Liver (tissue), 9 donors: ENCODE measurements around the gene LSM7. TPM values are rescaled to one million over a fixed set of nuclear protein-coding genes. Genes with fewer than 3 reads are reported as not detected.
"Not testable (repeated sequence)": the region's sequence is repeated elsewhere in the genome, so short reads cannot be mapped to it uniquely, and the experiment has no call there.

ENCODE experiments used
- DNase-seq: peaks from one replicate; pipeline ENCODE4 v3.0.0-alpha.2; 2017; ENCODE audit warnings: low spot score
- H3K27ac ChIP-seq, 2 donors: one replicate each; pipeline ENCODE4 v1.7.0; 2013; ENCODE audit warnings: inconsistent platforms in 2 of 2, low read length in 2 of 2, control low read depth in 1 of 2, low read depth in 1 of 2, mild to moderate bottlenecking in 1 of 2
- H3K27me3 ChIP-seq, 4 donors: one replicate each; pipeline versions ENCODE4 v1.6.1 to v1.7.0; 2013; ENCODE audit warnings: low read length in 3 of 4, inconsistent platforms in 1 of 4, mild to moderate bottlenecking in 1 of 4, moderate library complexity in 1 of 4; ENCODE audit not compliant: control insufficient read depth in 4 of 4, insufficient read depth in 4 of 4
- H3K36me3 ChIP-seq, 4 donors: one replicate each; pipeline versions ENCODE4 v1.6.1 to v1.7.0; 2013; ENCODE audit warnings: low read length in 3 of 4, mild to moderate bottlenecking in 3 of 4, low read depth in 1 of 4, moderate library complexity in 1 of 4; ENCODE audit not compliant: control insufficient read depth in 4 of 4, insufficient read depth in 3 of 4
- H3K4me1 ChIP-seq, 4 donors: one replicate each; pipeline versions ENCODE4 v1.6.1 to v1.7.0; 2013; ENCODE audit warnings: low read length in 3 of 4, mild to moderate bottlenecking in 3 of 4, moderate library complexity in 1 of 4; ENCODE audit not compliant: control insufficient read depth in 4 of 4, insufficient read depth in 4 of 4
- H3K4me3 ChIP-seq, 3 donors: one replicate each; pipeline versions ENCODE4 v1.6.1 to v1.7.0; 2013; ENCODE audit warnings: low read length in 3 of 3, control low read depth in 1 of 3, low read depth in 1 of 3, mild to moderate bottlenecking in 1 of 3
- H3K9ac ChIP-seq, 2 donors: one replicate each; pipeline ENCODE4 v1.7.0; 2013; ENCODE audit warnings: low read length in 2 of 2, mild to moderate bottlenecking in 2 of 2, moderate library complexity in 2 of 2, control low read depth in 1 of 2, low read depth in 1 of 2
- H3K9me3 ChIP-seq, 4 donors: one replicate each; pipeline versions ENCODE4 v1.6.1 to v1.7.0; 2013; ENCODE audit warnings: low read length in 3 of 4; ENCODE audit not compliant: control insufficient read depth in 4 of 4
- ATF3 ChIP-seq: IDR thresholded peaks from 2 replicates; pipeline ENCODE4 v1.6.1; 2016; ENCODE audit warnings: antibody characterized with exemption
- CTCF ChIP-seq: fragments of 150-350 bp; IDR thresholded peaks from 2 replicates; pipeline ENCODE4 v1.5.1; 2017; ENCODE audit warnings: improper control_type of control experiment, low read depth, low read length; ENCODE audit not compliant: missing input control
- FOXA1 ChIP-seq: IDR thresholded peaks from 2 replicates; pipeline ENCODE4 v1.6.1; 2016; ENCODE audit warnings: antibody characterized with exemption
- GABPA ChIP-seq, 2 donors: IDR thresholded peaks in 1 of 2; conservative IDR thresholded peaks in 1 of 2; 2 replicates each; pipeline ENCODE4 v1.6.1; 2016; ENCODE audit warnings: antibody characterized with exemption in 2 of 2, mild to moderate bottlenecking in 1 of 2, moderate library complexity in 1 of 2
- HNF4A ChIP-seq, 2 donors: conservative IDR thresholded peaks; 2 replicates each; pipeline ENCODE4 v1.6.1; 2016; ENCODE audit warnings: antibody characterized with exemption in 2 of 2, mild to moderate bottlenecking in 2 of 2
- HNF4G ChIP-seq: IDR thresholded peaks from 2 replicates; pipeline ENCODE4 v1.6.1; 2016; ENCODE audit warnings: antibody characterized with exemption
- JUND ChIP-seq, 2 donors: IDR thresholded peaks; 2 replicates each; pipeline ENCODE4 v1.6.1; 2016; ENCODE audit warnings: antibody characterized with exemption in 2 of 2
- MAX ChIP-seq: IDR thresholded peaks from 2 replicates; pipeline ENCODE4 v1.6.1; 2016; ENCODE audit warnings: antibody characterized with exemption
- NR2F2 ChIP-seq: IDR thresholded peaks from 2 replicates; pipeline ENCODE4 v1.6.1; 2016; ENCODE audit warnings: antibody characterized with exemption
- RAD21 ChIP-seq, 2 donors: IDR thresholded peaks; 2 replicates each; pipeline ENCODE4 v1.6.1; 2016; ENCODE audit warnings: antibody characterized with exemption in 2 of 2, mild to moderate bottlenecking in 2 of 2
- REST ChIP-seq: IDR thresholded peaks from 2 replicates; pipeline ENCODE4 v1.6.1; 2016; ENCODE audit warnings: antibody characterized with exemption, mild to moderate bottlenecking
- RXRA ChIP-seq, 2 donors: IDR thresholded peaks; 2 replicates each; pipeline ENCODE4 v1.6.1; 2017 to 2018; ENCODE audit warnings: antibody characterized with exemption in 2 of 2, mild to moderate bottlenecking in 1 of 2
- SP1 ChIP-seq: IDR thresholded peaks from 2 replicates; pipeline ENCODE4 v1.6.1; 2018; ENCODE audit warnings: antibody characterized with exemption, mild to moderate bottlenecking
- TAF1 ChIP-seq: conservative IDR thresholded peaks from 2 replicates; pipeline ENCODE4 v1.6.1; 2016; ENCODE audit warnings: antibody characterized with exemption, mild to moderate bottlenecking
- ZBTB33 ChIP-seq: IDR thresholded peaks from 2 replicates; pipeline ENCODE4 v1.6.1; 2016; ENCODE audit warnings: antibody characterized with exemption
- WGBS: extraction: QIAGEN DNeasy Blood & Tissue Kit; methylation state at CpG from one replicate; pipeline ENCODE4 v1.1.7; 2013; 5-methylcytosine and 5-hydroxymethylcytosine counted together
- polyA plus RNA-seq, 2 donors: library from polyadenylated mRNA; stranded (reverse) in 1 of 2; unstranded in 1 of 2; fragments of 200-250 nt in 1 of 2; fragments of >200 nt in 1 of 2; fragmentation: Nextera tagmentation in 1 of 2; extraction: Ambion mirVana in 1 of 2; gene quantifications; one replicate each; pipeline versions ENCODE4 v1.2.1 to v1.2.3, GENCODE V29; 2013 to 2015
- total RNA-seq, 2 donors: library from RNA; depleted of rRNA; stranded (reverse); fragments of >200 nt; gene quantifications; one replicate each; pipeline ENCODE4 v1.2.3, GENCODE V29; 2014
- donor health status: healthy.
- donor health status: healthy.
- donor health status: healthy.
- donor health status: healthy.
- donor health status: healthy.

The LSM7 gene
- total and polyA plus RNA-seq, 4 donors = 23.6 to 59.9 (median 38.5) TPM

GRCh38 chr19:2350656-2351055, 22.3 kb upstream of the LSM7 start (continued):
- TF ChIP-seq CTCF (no peak), NR2F2 (no peak)

GRCh38 chr19:2349818-2350217, 21.4 kb upstream of the LSM7 start:
- not testable (repeated sequence) for H3K4me3 ChIP-seq, H3K9me3 ChIP-seq, H3K27me3 ChIP-seq, DNase-seq, H3K4me1 ChIP-seq, H3K27ac ChIP-seq, H3K9ac ChIP-seq
- H3K36me3 ChIP-seq = peaks cover 0 to 36% (median 17%) of the 10 kb centered on the region in 4 donors
- WGBS = 95% methylated on average over 24 of the region's 24 CpGs

GRCh38 chr19:2345794-2346663, 17.6 kb upstream of the LSM7 start:
- Histone ChIP-seq H3K36me3 (peaks cover 0 to 32% (median 13%) of the 10 kb centered on the region in 4 donors), H3K27ac (no peak overlapping the region), H3K27me3 (no peaks in the 10 kb centered on the region), H3K4me3 (no peak overlapping the region), H3K4me1 (no peaks in the 10 kb centered on the region), H3K9me3 (no peaks in the 10 kb centered on the region), H3K9ac (no peak overlapping the region)
- WGBS = 73% methylated on average over 25 of the region's 25 CpGs
- peak; percentile 76 for DNase-seq
- no peak for TF ChIP-seq RXRA (IDR thresholded peaks at IDR 0.05)
- no peak for TF ChIP-seq ZBTB33
- no peak for TF ChIP-seq CTCF
- no peak for TF ChIP-seq REST
- TF ChIP-seq GABPA (IDR thresholded peaks at IDR 0.05 in 1 of 2, conservative IDR thresholded peaks at IDR 0.05 in 1 of 2) = no peak
- TF ChIP-seq HNF4G = no peak
- no peak for TF ChIP-seq JUND (IDR thresholded peaks at IDR 0.05)
- no peak for TF ChIP-seq ATF3
- no peak for TF ChIP-seq SP1
- no peak for TF ChIP-seq FOXA1
- no peak for TF ChIP-seq TAF1
- TF ChIP-seq NR2F2 = no peak
- TF ChIP-seq MAX = no peak
- no peak for TF ChIP-seq RAD21 (IDR thresholded peaks at IDR 0.05)
- TF ChIP-seq HNF4A (conservative IDR thresholded peaks at IDR 0.05) = no peak
